KMS-11 (cell line): Measurements from ENCODE around the gene DISC1.

ENCODE experiments used
- H2AFZ ChIP-seq: fragments of 200-600 bp; sonication (generic); 2 replicates; pipeline ENCODE4 v1.6.1; 2016; ENCODE audit warnings: antibody characterized with exemption, mixed run types, low read depth
- H3K27ac ChIP-seq: fragments of 200-600 bp; sonication (generic); 2 replicates; pipeline ENCODE4 v1.6.1; 2016; ENCODE audit warnings: mild to moderate bottlenecking, mixed run types
- H3K27me3 ChIP-seq: fragments of 200-600 bp; sonication (generic); 2 replicates; pipeline ENCODE4 v1.6.1; 2017; ENCODE audit warnings: mild to moderate bottlenecking, low read depth, mixed run types, moderate library complexity; ENCODE audit not compliant: insufficient read depth
- H3K36me3 ChIP-seq: fragments of 200-600 bp; sonication (generic); 2 replicates; pipeline ENCODE4 v1.6.1; 2017; ENCODE audit warnings: mild to moderate bottlenecking, mixed run types; ENCODE audit not compliant: insufficient read depth
- H3K4me1 ChIP-seq: fragments of 200-600 bp; sonication (generic); 2 replicates; pipeline ENCODE4 v1.6.1; 2016; ENCODE audit warnings: mild to moderate bottlenecking, low read depth, mixed run types; ENCODE audit not compliant: poor library complexity, severe bottlenecking
- H3K4me2 ChIP-seq: fragments of 200-600 bp; sonication (generic); 2 replicates; pipeline ENCODE4 v1.7.0; 2016; ENCODE audit warnings: mild to moderate bottlenecking, mixed run types
- H3K4me3 ChIP-seq: fragments of 200-600 bp; sonication (generic); IDR thresholded peaks from 2 replicates; pipeline ENCODE4 v1.6.1; 2017; ENCODE audit warnings: low read depth, low read length, mixed read lengths; ENCODE audit not compliant: insufficient read depth
- H3K79me2 ChIP-seq: fragments of 200-600 bp; sonication (generic); 2 replicates; pipeline ENCODE4 v1.6.1; 2016; ENCODE audit warnings: low read depth, mixed run types; ENCODE audit not compliant: insufficient read depth
- H3K9ac ChIP-seq: fragments of 200-600 bp; sonication (generic); 2 replicates; pipeline ENCODE4 v1.6.1; 2016; ENCODE audit warnings: mild to moderate bottlenecking, mixed run types
- H4K20me1 ChIP-seq: fragments of 200-600 bp; sonication (generic); 2 replicates; pipeline ENCODE4 v1.6.1; 2016; ENCODE audit warnings: mild to moderate bottlenecking, mixed run types; ENCODE audit not compliant: insufficient read depth
- CTCF ChIP-seq: fragments of 200-600 bp; sonication (generic); conservative IDR thresholded peaks from 2 replicates; pipeline ENCODE4 v1.6.1; 2017; ENCODE audit warnings: low read depth, mild to moderate bottlenecking, antibody characterized with exemption, low read length, moderate library complexity, mixed read lengths

The DISC1 gene

DNA sequence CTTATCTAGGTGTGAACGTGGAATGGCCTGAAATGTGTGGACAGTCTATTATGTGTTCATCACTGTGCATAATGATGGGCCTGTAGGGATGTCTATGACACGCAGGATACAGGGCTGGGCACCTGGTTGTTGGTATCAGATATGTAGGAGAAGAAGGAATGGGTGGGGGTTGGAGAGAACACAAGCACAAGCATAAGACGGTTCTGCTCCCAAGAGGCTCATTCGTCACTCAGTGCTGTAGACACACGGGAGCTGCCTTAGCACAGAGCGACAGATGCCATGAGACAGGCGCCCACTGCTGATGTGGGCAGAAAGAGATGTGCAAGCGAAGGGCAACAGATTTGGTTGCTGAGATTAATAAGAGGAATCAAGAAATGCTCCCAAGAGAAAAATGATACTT, 256.2 kb downstream of the DISC1 start:
- Histone ChIP-seq H3K27ac (no peak overlapping the region), H4K20me1 (no peaks in the 10 kb centered on the region), H2AFZ (no peak overlapping the region), H3K4me1 (no peaks in the 10 kb centered on the region), H3K36me3 (no peaks in the 10 kb centered on the region), H3K4me3 (no peak overlapping the region), H3K4me2 (no peak overlapping the region), H3K9ac (no peak overlapping the region), H3K27me3 (no peaks in the 10 kb centered on the region), H3K79me2 (no peaks in the 10 kb centered on the region)
- TF ChIP-seq CTCF: no peak

DNA sequence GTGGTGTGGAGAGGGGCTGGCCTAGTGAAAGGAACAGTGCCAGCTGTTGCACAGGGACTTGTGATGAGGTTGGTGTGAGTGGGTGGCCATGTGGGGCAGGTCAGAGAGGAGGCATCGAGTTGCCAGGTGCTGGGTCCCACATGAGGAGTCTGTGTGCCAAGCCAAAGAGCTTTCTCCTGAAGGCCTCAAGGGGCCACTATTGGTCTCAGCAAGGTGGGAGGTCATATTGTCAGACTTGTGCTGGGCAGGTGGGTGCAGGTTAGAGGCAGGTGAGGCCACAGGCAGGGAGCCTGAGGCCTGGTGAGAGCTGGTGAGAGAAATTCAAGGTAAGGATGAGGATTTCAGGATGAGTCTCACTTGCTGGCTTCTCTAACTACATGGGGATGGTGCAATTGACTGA, 256.8 kb downstream of the DISC1 start:
- H3K4me3 ChIP-seq: no peak overlapping the region
- H3K36me3 ChIP-seq: no peaks in the 10 kb centered on the region
- H4K20me1 ChIP-seq: no peaks in the 10 kb centered on the region
- no peaks in the 10 kb centered on the region for H3K79me2 ChIP-seq
- H3K4me2 ChIP-seq: no peak overlapping the region
- no peak overlapping the region for H3K9ac ChIP-seq
- TF ChIP-seq CTCF: no peak
- H2AFZ ChIP-seq: no peak overlapping the region
- no peaks in the 10 kb centered on the region for H3K27me3 ChIP-seq
- no peak overlapping the region for H3K27ac ChIP-seq
- no peaks in the 10 kb centered on the region for H3K4me1 ChIP-seq

DNA sequence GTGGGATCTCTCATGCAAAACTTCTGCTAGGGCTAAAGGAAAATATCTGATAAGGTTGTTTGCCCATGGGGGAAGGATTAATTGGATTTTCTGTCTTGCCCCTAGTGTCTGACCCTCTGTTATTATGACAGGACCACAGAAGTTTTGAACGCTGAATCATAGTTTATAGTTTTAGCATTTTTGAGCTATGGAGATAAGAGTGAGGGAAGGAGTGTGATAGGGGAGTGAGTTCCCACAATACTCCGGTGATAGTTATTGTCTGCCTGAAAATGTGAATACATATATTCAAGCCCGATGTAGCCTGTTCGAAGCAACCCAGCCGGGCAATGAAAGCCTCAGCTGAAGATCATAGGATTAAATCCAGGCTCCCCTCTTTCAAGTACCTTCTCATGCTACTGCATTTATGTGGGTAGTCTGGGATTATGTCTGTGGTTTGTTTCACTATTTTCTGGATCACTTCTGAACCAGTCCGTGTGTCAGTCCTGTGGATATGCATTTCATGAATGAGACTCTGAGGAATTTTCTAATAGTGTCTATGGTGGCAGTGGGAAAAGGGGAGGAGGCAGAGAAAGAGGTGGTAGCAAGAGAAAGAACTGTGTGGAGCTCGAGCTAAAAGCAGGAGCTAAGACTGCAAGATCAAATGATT, 258.7 kb downstream of the DISC1 start:
- Histone ChIP-seq H2AFZ (no peak overlapping the region), H3K9ac (no peak overlapping the region), H3K4me2 (no peak overlapping the region), H3K27ac (no peak overlapping the region), H3K27me3 (no peaks in the 10 kb centered on the region), H4K20me1 (no peaks in the 10 kb centered on the region), H3K4me3 (no peak overlapping the region), H3K36me3 (no peaks in the 10 kb centered on the region), H3K79me2 (no peaks in the 10 kb centered on the region), H3K4me1 (no peaks in the 10 kb centered on the region)
- no peak for TF ChIP-seq CTCF

DNA sequence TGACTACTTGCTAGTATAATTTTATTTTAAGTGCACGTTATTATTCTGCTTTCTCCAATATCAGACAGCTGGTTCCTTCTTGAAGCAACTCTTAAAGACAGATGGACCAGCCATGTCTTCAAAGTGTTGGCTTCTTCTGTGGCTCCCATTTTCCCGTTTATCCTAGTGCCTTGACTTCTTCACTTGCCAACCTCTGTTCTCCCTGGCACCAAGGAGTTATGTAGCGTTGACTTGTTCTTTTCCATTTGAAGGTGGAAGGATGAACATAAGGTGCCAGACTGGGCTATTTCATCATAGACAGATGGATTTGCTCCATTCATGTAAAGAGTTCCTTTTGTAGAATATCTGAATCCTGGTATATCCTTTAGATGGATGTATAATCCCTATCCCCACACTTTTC, 260.6 kb downstream of the DISC1 start:
- no peak for TF ChIP-seq CTCF
- Histone ChIP-seq H3K4me1 (no peaks in the 10 kb centered on the region), H2AFZ (no peak overlapping the region)

More for the DNA sequence above, 260.6 kb downstream of the DISC1 start:
- H3K27me3 ChIP-seq: no peaks in the 10 kb centered on the region
- no peak overlapping the region for H3K4me3 ChIP-seq
- H4K20me1 ChIP-seq: no peaks in the 10 kb centered on the region
- no peak overlapping the region for H3K9ac ChIP-seq
- H3K79me2 ChIP-seq: no peaks in the 10 kb centered on the region
- H3K27ac ChIP-seq: no peak overlapping the region
- H3K36me3 ChIP-seq: no peaks in the 10 kb centered on the region
- no peak overlapping the region for H3K4me2 ChIP-seq
